Right atrium auricular region (tissue), 2 donors: ENCODE measurements around the gene HLA-B. TPM values are rescaled to one million over a fixed set of nuclear protein-coding genes. Genes with fewer than 3 reads are reported as not detected.

Experiments used
- DNase-seq: peaks from one replicate; pipeline ENCODE4 v3.0.0-alpha.2; 2019; ENCODE audit warnings: low spot score
- H3K27ac ChIP-seq, 2 donors: fragments of 200-600 bp; sonication (generic); 1 replicate in 1 of 2; 2 replicates in 1 of 2; pipeline ENCODE4 v1.5.1; 2016 to 2019
- H3K27me3 ChIP-seq, 2 donors: fragments of 200-600 bp; sonication (generic); one replicate each; pipeline versions ENCODE4 v1.5.1 to v1.6.0; 2017 to 2019
- H3K36me3 ChIP-seq: fragments of 200-600 bp; sonication (generic); one replicate; pipeline ENCODE4 v1.5.1; 2016
- H3K4me1 ChIP-seq, 2 donors: fragments of 200-600 bp; sonication (generic); one replicate each; pipeline versions ENCODE4 v1.5.1 to v1.6.0; 2017 to 2019
- H3K4me3 ChIP-seq, 2 donors: fragments of 200-600 bp; sonication (generic); 1 replicate in 1 of 2; 2 replicates in 1 of 2; pipeline ENCODE4 v1.5.1; 2017 to 2019; ENCODE audit warnings: mild to moderate bottlenecking in 1 of 2, moderate library complexity in 1 of 2
- H3K9me3 ChIP-seq, 2 donors: fragments of 200-600 bp; sonication (generic); one replicate each; pipeline ENCODE4 v1.5.1; 2019
- total RNA-seq, 2 donors: library from RNA; depleted of rRNA; stranded (reverse); fragments of >200 nt; gene quantifications; one replicate each; pipeline ENCODE4 v1.1.0, GENCODE V29; 2016
- TF ChIP-seq, protein P1 (sequence below), 2 donors: fragments of 200-600 bp; sonication (generic); IDR thresholded peaks; one replicate each; pipeline ENCODE4 v1.5.1; 2019; ENCODE audit warnings: antibody characterized with exemption in 2 of 2

HLA-B gene
- total RNA-seq, 2 donors from 2014 or later: 297 to 584 TPM

DNA sequence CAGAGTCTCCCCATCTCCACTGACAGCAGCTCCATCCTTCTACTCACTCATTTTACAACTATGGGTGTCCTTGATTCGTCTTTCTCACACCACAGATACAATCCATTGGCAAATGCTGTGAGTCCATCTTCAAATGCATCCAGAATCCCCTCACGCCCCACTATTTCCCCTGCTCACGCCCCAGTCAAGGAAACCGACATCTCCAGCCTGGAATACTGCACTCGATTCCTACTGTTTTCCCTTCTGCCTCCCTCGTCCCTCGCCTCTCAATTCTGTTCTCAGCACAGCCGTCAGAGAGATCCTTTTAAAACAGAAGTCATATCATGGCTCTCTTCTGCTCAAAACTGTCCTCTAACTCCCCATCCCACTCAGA, 4.7 kb downstream of the HLA-B start:
- Histone ChIP-seq H3K9me3 (no peaks in the 10 kb centered on the region), H3K27ac (no peak overlapping the region), H3K36me3 (peaks cover 7% of the 10 kb centered on the region), H3K27me3 (no peaks in the 10 kb centered on the region), H3K4me1 (peaks cover 0 to 17% of the 10 kb centered on the region in 2 donors), H3K4me3 (no peak overlapping the region)
- TF ChIP-seq, protein P1, sequence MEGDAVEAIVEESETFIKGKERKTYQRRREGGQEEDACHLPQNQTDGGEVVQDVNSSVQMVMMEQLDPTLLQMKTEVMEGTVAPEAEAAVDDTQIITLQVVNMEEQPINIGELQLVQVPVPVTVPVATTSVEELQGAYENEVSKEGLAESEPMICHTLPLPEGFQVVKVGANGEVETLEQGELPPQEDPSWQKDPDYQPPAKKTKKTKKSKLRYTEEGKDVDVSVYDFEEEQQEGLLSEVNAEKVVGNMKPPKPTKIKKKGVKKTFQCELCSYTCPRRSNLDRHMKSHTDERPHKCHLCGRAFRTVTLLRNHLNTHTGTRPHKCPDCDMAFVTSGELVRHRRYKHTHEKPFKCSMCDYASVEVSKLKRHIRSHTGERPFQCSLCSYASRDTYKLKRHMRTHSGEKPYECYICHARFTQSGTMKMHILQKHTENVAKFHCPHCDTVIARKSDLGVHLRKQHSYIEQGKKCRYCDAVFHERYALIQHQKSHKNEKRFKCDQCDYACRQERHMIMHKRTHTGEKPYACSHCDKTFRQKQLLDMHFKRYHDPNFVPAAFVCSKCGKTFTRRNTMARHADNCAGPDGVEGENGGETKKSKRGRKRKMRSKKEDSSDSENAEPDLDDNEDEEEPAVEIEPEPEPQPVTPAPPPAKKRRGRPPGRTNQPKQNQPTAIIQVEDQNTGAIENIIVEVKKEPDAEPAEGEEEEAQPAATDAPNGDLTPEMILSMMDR (IDR thresholded peaks at IDR 0.05): no peak
- DNase-seq: no peak

DNA sequence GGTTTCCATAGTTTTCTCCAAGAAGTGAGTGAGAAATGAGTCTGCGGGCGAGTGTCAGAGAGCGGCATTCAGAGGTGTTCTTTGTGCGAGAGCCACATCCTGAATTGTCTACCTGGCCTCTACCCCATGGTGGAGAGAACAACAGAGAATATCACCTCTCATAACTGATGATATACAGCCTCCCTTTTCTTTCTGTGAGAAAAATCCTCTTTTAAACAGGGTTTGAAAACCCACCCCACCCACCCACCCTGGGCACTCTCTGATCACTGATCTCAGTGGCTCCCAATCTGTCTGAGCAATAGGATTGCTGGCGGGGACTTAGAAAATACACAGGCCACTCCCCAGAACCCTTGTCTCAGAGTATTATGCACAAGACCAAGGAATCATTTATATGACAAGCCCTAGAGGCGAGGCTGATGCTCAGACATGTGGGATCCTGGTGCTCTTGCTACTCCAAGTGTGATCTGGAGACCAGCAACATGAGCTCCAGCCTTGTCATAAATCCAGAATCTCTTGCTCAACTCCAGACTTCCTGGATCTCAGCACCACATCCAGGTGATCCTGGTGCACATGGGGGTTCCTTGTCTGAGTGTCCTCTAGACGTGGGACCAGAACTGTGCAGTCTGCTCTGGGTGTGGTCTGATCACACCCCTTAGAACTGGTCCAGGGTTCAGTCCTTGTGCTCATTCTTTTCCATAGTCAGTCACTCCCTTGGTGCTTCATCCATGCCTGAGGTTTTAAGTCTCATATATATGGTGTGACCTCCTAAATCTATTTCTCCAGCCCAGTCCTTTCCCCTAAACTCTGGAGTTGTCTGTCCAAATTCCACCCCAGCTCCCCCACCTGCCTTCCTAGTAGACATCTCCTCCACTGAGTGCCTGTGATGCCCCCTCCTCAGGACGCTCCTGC, 5.3 kb downstream of the HLA-B start:
- TF ChIP-seq, protein P1 (IDR thresholded peaks at IDR 0.05): no peak
- Histone ChIP-seq H3K4me1 (peaks cover 0 to 17% of the 10 kb centered on the region in 2 donors), H3K36me3 (peaks cover 7% of the 10 kb centered on the region), H3K27ac (no peak overlapping the region), H3K27me3 (no peaks in the 10 kb centered on the region), H3K4me3 (no peak overlapping the region), H3K9me3 (no peaks in the 10 kb centered on the region)
- DNase-seq: no peak

- DNase-seq: no peak
- peaks cover 7% of the 10 kb centered on the region for H3K36me3 ChIP-seq
- no peak overlapping the region for H3K27ac ChIP-seq
- no peak overlapping the region for H3K4me3 ChIP-seq
- no peaks in the 10 kb centered on the region for H3K9me3 ChIP-seq
- TF ChIP-seq, protein P1 (IDR thresholded peaks at IDR 0.05): no peak
- H3K27me3 ChIP-seq: no peaks in the 10 kb centered on the region
- H3K4me1 ChIP-seq: peaks cover 0 to 17% of the 10 kb centered on the region in 2 donors
These were observed 6.0 kb downstream of the HLA-B start for GRCh38 chr6:31351033-31351380.

DNA sequence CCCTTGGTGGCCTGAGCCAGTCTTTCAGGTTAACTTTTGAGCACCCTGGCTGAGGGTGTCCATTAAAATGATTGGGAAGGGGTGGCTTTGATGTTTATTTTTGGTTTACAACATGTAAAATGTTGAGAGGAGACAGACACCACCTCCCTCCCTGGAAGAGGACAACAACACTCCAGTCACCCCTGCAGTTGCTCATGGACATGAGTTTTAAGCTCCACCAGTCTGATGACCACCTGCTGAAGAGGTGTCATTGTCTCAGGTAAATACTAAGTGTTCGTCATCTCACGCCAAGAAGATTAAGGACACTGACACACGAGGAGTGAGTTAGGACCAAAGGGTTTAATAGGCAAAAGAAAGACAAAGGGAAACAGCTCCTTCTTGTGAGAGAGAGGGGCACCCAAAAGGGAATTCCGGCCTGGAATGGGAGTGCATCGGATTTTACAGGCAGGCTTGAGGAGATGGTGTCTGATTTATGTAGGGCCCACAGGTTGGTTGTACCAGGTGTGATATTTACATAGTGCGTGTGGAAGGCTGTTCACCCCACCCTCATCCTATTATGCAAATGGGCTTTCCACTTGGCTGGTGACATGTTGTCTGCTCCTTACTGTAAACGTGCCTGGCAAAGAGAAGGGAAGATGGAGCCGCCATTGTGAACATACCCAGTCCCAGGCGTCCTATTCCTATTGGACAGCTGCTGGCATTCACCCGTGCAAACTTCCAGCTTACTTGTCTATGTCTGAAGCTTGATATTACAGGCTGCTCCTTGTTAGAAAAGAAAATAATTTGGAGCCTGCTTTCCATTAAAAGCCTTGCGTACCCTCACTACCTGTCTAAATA, 6.6 kb downstream of the HLA-B start:
- no peak for DNase-seq
- Histone ChIP-seq H3K9me3 (no peaks in the 10 kb centered on the region), H3K4me3 (no peak overlapping the region), H3K36me3 (peaks cover 7% of the 10 kb centered on the region), H3K27me3 (no peaks in the 10 kb centered on the region), H3K27ac (no peak overlapping the region), H3K4me1 (peaks cover 0 to 11% of the 10 kb centered on the region in 2 donors)
- TF ChIP-seq, protein P1 (IDR thresholded peaks at IDR 0.05): no peak

DNA sequence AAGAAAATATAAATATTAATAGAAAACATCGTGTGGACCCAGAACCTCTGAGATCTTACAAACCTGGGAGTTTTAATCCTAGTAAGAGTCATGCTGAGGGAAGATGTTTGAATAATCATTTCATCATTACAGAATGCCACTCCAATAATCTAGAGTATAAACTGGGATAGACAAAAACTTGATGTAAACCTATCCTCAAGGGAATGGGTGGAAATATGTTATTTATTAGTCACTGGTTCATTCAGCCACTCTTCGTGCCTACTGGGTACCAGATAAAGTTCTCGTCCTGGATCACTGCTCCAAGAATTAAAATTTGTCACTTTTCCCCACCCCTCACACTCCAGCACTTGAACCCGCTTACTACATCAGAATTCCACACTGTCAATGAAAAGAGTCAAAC, 7.7 kb downstream of the HLA-B start:
- Histone ChIP-seq H3K4me1 (peaks cover 0 to under 1% of the 10 kb centered on the region in 2 donors), H3K36me3 (peaks cover 7% of the 10 kb centered on the region), H3K9me3 (no peaks in the 10 kb centered on the region), H3K27me3 (no peaks in the 10 kb centered on the region), H3K27ac (no peak overlapping the region), H3K4me3 (no peak overlapping the region)
- TF ChIP-seq, protein P1 (IDR thresholded peaks at IDR 0.05): no peak
- DNase-seq: no peak
